CD14-positive monocyte (primary cell): ENCODE measurements around the gene PAK5. TPM values are rescaled to one million over a fixed set of nuclear protein-coding genes. Genes with fewer than 3 reads are reported as not detected.

Experiments
- DNase-seq, 3 donors: peaks; one replicate each; pipeline ENCODE4 v3.0.0-alpha.2; 2011 to 2022
- H2AFZ ChIP-seq: 2 replicates; pipeline ENCODE4 v1.6.0; 2012; ENCODE audit warnings: mild to moderate bottlenecking, low read depth, low read length, inconsistent platforms; ENCODE audit not compliant: insufficient read depth, poor library complexity, severe bottlenecking
- H3K27ac ChIP-seq, 2 donors: 1 replicate in 1 of 2; 2 replicates in 1 of 2; pipeline ENCODE4 v1.5.1; 2012 to 2013; ENCODE audit warnings: low read length in 2 of 2, control low read depth in 1 of 2, inconsistent platforms in 1 of 2, low read depth in 1 of 2, mild to moderate bottlenecking in 1 of 2
- H3K27me3 ChIP-seq, 2 donors: one replicate each; pipeline versions ENCODE4 v1.6.0 to v1.6.1; 2011 to 2013; ENCODE audit warnings: low read length in 2 of 2; ENCODE audit not compliant: control insufficient read depth in 2 of 2, insufficient read depth in 2 of 2
- H3K36me3 ChIP-seq, 2 donors: replicated peaks in 1 of 2; 1 replicate in 1 of 2; 2 replicates in 1 of 2; pipeline versions ENCODE4 v1.5.1 to v1.6.1; 2012 to 2013; ENCODE audit warnings: low read length in 2 of 2, control low read depth in 1 of 2, inconsistent platforms in 1 of 2, mild to moderate bottlenecking in 1 of 2; ENCODE audit not compliant: insufficient read depth in 2 of 2, control insufficient read depth in 1 of 2
- H3K4me1 ChIP-seq, 2 donors: 1 replicate in 1 of 2; 2 replicates in 1 of 2; pipeline versions ENCODE4 v1.5.1 to v1.6.1; 2012 to 2013; ENCODE audit warnings: low read length in 2 of 2, control low read depth in 1 of 2, inconsistent platforms in 1 of 2, mild to moderate bottlenecking in 1 of 2, moderate library complexity in 1 of 2; ENCODE audit not compliant: insufficient read depth in 2 of 2, control insufficient read depth in 1 of 2
- H3K4me2 ChIP-seq: replicated peaks from 2 replicates; pipeline ENCODE3; 2012; ENCODE audit warnings: low read length, moderate library complexity, mild to moderate bottlenecking; ENCODE audit not compliant: poor library complexity, severe bottlenecking; ENCODE audit errors: extremely low read depth
- H3K4me3 ChIP-seq, 3 experiments: fragments of 200-600 bp in 1 of 3; sonication (generic) in 1 of 3; replicated peaks in 1 of 3; 1 replicate in 2 of 3; 2 replicates in 1 of 3; pipeline ENCODE4 v1.5.1; 2011 to 2013; ENCODE audit warnings: low read length in 3 of 3, mild to moderate bottlenecking in 3 of 3, control low read depth in 2 of 3, low read depth in 2 of 3, inconsistent platforms in 1 of 3, moderate library complexity in 1 of 3
- H3K79me2 ChIP-seq: 2 replicates; pipeline ENCODE4 v1.6.0; 2012; ENCODE audit warnings: mild to moderate bottlenecking, control low read depth, inconsistent platforms, low read length, moderate library complexity; ENCODE audit not compliant: insufficient read depth
- H3K9ac ChIP-seq: 2 replicates; pipeline ENCODE4 v1.6.0; 2017; ENCODE audit warnings: low read length, mild to moderate bottlenecking; ENCODE audit not compliant: insufficient read depth, poor library complexity, severe bottlenecking
- H3K9me3 ChIP-seq, 2 donors: replicated peaks in 1 of 2; 1 replicate in 1 of 2; 2 replicates in 1 of 2; pipeline versions ENCODE4 v1.5.1 to v1.6.1; 2012 to 2013; ENCODE audit warnings: low read length in 2 of 2, control low read depth in 1 of 2; ENCODE audit not compliant: control insufficient read depth in 1 of 2, insufficient read depth in 1 of 2
- H4K20me1 ChIP-seq: 2 replicates; pipeline ENCODE4 v1.6.0; 2012; ENCODE audit warnings: mild to moderate bottlenecking, low read length, control low read depth, moderate library complexity; ENCODE audit not compliant: insufficient read depth
- H3K27ac Mint-ChIP-seq, 7 donors: one replicate each; pipeline ENCODE4 v1.8.0; 2020; ENCODE audit warnings: mild to moderate bottlenecking in 7 of 7, mixed read lengths in 7 of 7, moderate library complexity in 6 of 7, inconsistent platforms in 2 of 7
- H3K27me3 Mint-ChIP-seq, 3 donors: one replicate each; pipeline ENCODE4 v1.8.0; 2021 to 2022; ENCODE audit warnings: low read depth in 3 of 3, mild to moderate bottlenecking in 3 of 3, mixed read lengths in 3 of 3, moderate library complexity in 3 of 3, inconsistent platforms in 1 of 3
- H3K36me3 Mint-ChIP-seq, 2 donors: one replicate each; pipeline ENCODE4 v1.8.0; 2020; ENCODE audit warnings: mixed read lengths in 2 of 2, inconsistent platforms in 1 of 2, mild to moderate bottlenecking in 1 of 2
- H3K4me1 Mint-ChIP-seq: one replicate; pipeline ENCODE4 v1.8.0; 2020; ENCODE audit warnings: mild to moderate bottlenecking, mixed read lengths
- H3K4me3 Mint-ChIP-seq, 2 donors: one replicate each; pipeline ENCODE4 v1.8.0; 2020; ENCODE audit warnings: mild to moderate bottlenecking in 2 of 2, mixed read lengths in 2 of 2, moderate library complexity in 1 of 2
- H3K9me3 Mint-ChIP-seq, 7 donors: one replicate each; pipeline ENCODE4 v1.8.0; 2020 to 2022; ENCODE audit warnings: mixed read lengths in 7 of 7, mild to moderate bottlenecking in 6 of 7, moderate library complexity in 6 of 7, inconsistent platforms in 2 of 7
- WGBS: methylation state at CpG from one replicate; pipeline ENCODE4 v1.1.5; 2013; ENCODE audit warnings: missing lambda C conversion rate; ENCODE audit not compliant: insufficient coverage; 5-methylcytosine and 5-hydroxymethylcytosine counted together
- intact Hi-C, 2 donors: fragments of 100-400 bp; cut with micrococcal nuclease; formaldehyde crosslinking; loops; one replicate each; pipeline versions ENCODE4 v1.15.0 to v1.15.1; 2023
- polyA plus RNA-seq, 3 donors: library from polyadenylated mRNA; depleted of rRNA in 1 of 3; unstranded in 2 of 3; stranded (reverse) in 1 of 3; fragments of 300-500 nt in 2 of 3; fragments of >200 nt in 1 of 3; fragmentation: Illumina TruSeq in 2 of 3; gene quantifications; 1 replicate in 2 of 3; 2 replicates in 1 of 3; pipeline ENCODE4 v1.2.3, GENCODE V29; 2012 to 2021
- TF ChIP-seq, protein P1 (sequence below): fragments of 200-600 bp; IDR thresholded peaks from one replicate; pipeline ENCODE4 v1.8.0; 2022; ENCODE audit warnings: antibody characterized with exemption, mild to moderate bottlenecking

Gene PAK5
- polyA plus RNA-seq, 3 donors = not detected

GRCh38 chr20:9647741-9648140 is 191.1 kb downstream of the PAK5 start:
- WGBS = 86% methylated on average over 1 of the region's 2 CpGs
- H3K4me3 ChIP-seq = no peak overlapping the region
- no peaks in the 10 kb centered on the region for H4K20me1 ChIP-seq
- TF ChIP-seq, protein P1, sequence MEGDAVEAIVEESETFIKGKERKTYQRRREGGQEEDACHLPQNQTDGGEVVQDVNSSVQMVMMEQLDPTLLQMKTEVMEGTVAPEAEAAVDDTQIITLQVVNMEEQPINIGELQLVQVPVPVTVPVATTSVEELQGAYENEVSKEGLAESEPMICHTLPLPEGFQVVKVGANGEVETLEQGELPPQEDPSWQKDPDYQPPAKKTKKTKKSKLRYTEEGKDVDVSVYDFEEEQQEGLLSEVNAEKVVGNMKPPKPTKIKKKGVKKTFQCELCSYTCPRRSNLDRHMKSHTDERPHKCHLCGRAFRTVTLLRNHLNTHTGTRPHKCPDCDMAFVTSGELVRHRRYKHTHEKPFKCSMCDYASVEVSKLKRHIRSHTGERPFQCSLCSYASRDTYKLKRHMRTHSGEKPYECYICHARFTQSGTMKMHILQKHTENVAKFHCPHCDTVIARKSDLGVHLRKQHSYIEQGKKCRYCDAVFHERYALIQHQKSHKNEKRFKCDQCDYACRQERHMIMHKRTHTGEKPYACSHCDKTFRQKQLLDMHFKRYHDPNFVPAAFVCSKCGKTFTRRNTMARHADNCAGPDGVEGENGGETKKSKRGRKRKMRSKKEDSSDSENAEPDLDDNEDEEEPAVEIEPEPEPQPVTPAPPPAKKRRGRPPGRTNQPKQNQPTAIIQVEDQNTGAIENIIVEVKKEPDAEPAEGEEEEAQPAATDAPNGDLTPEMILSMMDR = no peak
- Mint-ChIP-seq H3K4me3 (no peak overlapping the region), H3K4me1 (no peaks in the 10 kb centered on the region), H3K27me3 (peaks cover 0 to 2% (median 0%) of the 10 kb centered on the region in 3 donors), H3K36me3 (no peaks in the 10 kb centered on the region), H3K9me3 (peaks cover 0 to 2% (median 0%) of the 10 kb centered on the region in 7 donors), H3K27ac (peak overlapping the region in 1 of 7 donors; percentile 11)
- no peaks in the 10 kb centered on the region for H3K4me1 ChIP-seq
- H2AFZ ChIP-seq = no peak overlapping the region
- H3K9ac ChIP-seq = no peak overlapping the region
- H3K36me3 ChIP-seq = no peaks in the 10 kb centered on the region
- intact Hi-C loops = no loop called here
- no peak overlapping the region for H3K4me2 ChIP-seq
- H3K79me2 ChIP-seq = no peaks in the 10 kb centered on the region
- H3K27ac ChIP-seq = no peak overlapping the region
- H3K27me3 ChIP-seq = peaks cover 0 to 2% of the 10 kb centered on the region in 2 donors
- DNase-seq = no peak
- H3K9me3 ChIP-seq = no peaks in the 10 kb centered on the region

DNA sequence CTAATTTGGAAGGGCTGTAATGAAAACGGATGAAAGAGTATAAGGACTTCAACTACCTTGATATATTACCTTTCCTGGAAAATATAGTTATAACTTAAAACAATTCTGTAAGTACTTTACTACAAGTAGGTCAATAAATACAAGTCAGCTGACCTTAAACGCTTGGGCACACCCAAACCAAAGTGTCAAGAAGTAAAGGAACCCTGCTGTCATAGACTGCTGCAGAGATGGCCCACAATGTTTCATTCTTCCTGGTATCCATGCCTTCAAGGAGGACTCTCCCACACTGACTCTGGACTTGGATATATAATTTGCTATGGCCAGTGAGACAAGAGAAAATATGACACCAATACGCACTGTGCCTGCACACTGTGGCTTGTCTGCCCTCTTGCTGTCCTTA is 192.5 kb downstream of the PAK5 start:
- Histone ChIP-seq H3K4me3 (no peak overlapping the region), H3K9ac (no peak overlapping the region), H3K9me3 (no peaks in the 10 kb centered on the region), H3K79me2 (no peaks in the 10 kb centered on the region), H2AFZ (no peak overlapping the region), H3K27ac (no peak overlapping the region), H3K4me2 (no peak overlapping the region), H3K36me3 (no peaks in the 10 kb centered on the region), H4K20me1 (no peaks in the 10 kb centered on the region), H3K4me1 (no peaks in the 10 kb centered on the region), H3K27me3 (peaks cover 0 to 2% of the 10 kb centered on the region in 2 donors)
- intact Hi-C loops = no loop called here
- Mint-ChIP-seq H3K36me3 (no peaks in the 10 kb centered on the region), H3K4me3 (no peak overlapping the region), H3K27ac (no peak overlapping the region), H3K27me3 (peaks cover 0 to 2% (median 0%) of the 10 kb centered on the region in 3 donors), H3K4me1 (no peaks in the 10 kb centered on the region), H3K9me3 (peaks cover 0 to 2% (median under 1%) of the 10 kb centered on the region in 7 donors)
- TF ChIP-seq, protein P1 = no peak
- no peak for DNase-seq
- WGBS = 93% methylated on average over 2 of the region's 3 CpGs
